ENCODE data around the gene LYSMD1. TPM values are rescaled to one million over a fixed set of nuclear protein-coding genes. Genes with fewer than 3 reads are reported as not detected.

The LYSMD1 gene
- total and polyA plus RNA-seq, 8 donors, result 1.8 to 5.5 (median 4.0) TPM

GRCh38 chr1:151147665-151148064, 18.0 kb downstream of the LYSMD1 start:
- Histone ChIP-seq H3K27ac (no peak overlapping the region), H3K9me3 (no peaks in the 10 kb centered on the region), H3K36me3 (no peaks in the 10 kb centered on the region), H3K4me3 (no peak overlapping the region), H3K4me1 (peaks cover 0 to 6% (median 0%) of the 10 kb centered on the region in 3 donors), H3K27me3 (no peaks in the 10 kb centered on the region)
- whole genome bisulfite sequencing, 2 donors, result 85 to 94% methylated on average over 2 of the region's 2 CpGs
- DNase-seq (no peak), ATAC-seq (no peak), FAIRE-seq (no peak)
- intact Hi-C loops (cut with DNase I), result no loop called here
- TF ChIP-seq CTCF (IDR thresholded peaks at IDR 0.05), result no peak

- 26 to 34% methylated on average over 7 of the region's 7 CpGs for WGBS, 2 donors
- ATAC-seq (peak in 2 of 4 donors; percentile 3), FAIRE-seq (no peak), DNase-seq (no peak)
- peak overlapping the region; percentile 35 to 88 (median 58) for H3K4me3 ChIP-seq
- no peak overlapping the region for H3K27ac ChIP-seq
- no peaks in the 10 kb centered on the region for H3K36me3 ChIP-seq
- H3K27me3 ChIP-seq, result no peaks in the 10 kb centered on the region
- H3K9me3 ChIP-seq, result no peaks in the 10 kb centered on the region
- H3K4me1 ChIP-seq, result peaks cover 0 to 6% (median 0%) of the 10 kb centered on the region in 3 donors
- no peak for TF ChIP-seq CTCF (IDR thresholded peaks at IDR 0.05)
- intact Hi-C loops (cut with DNase I), result no loop called here
Measured at GRCh38 chr1:151147132-151147503, 18.6 kb downstream of the LYSMD1 start.

GRCh38 chr1:151146412-151147131, 19.1 kb downstream of the LYSMD1 start, which contains the start of gene SEMA6C:
Gene SEMA6C (minus strand): TSS chr1:151146631. CDS start chr1:151142621, 4,010 bp downstream.
- Histone ChIP-seq H3K36me3 (no peaks in the 10 kb centered on the region), H3K27ac (no peak within 1 kb of the TSS), H3K9me3 (no peaks in the 10 kb centered on the region), H3K4me1 (peaks cover 0 to 6% (median 0%) of the 10 kb centered on the region in 3 donors), H3K27me3 (no peaks in the 10 kb centered on the region), H3K4me3 (peak within 1 kb of the TSS; percentile 35 to 88 (median 58))
- TF ChIP-seq CTCF (IDR thresholded peaks at IDR 0.05), result no peak
- WGBS, 2 donors, result 0% methylated on average over 56 to 61 of the region's 61 CpGs
- ATAC-seq (peak; percentile 99 to 100 (median 99)), DNase-seq (peak; percentile 93 to 98 (median 94)), FAIRE-seq (no peak)
- intact Hi-C loops (cut with DNase I), result no loop called here

- DNase-seq (no peak), FAIRE-seq (no peak), ATAC-seq (peak; percentile 8 to 13 (median 10))
- Histone ChIP-seq H3K27ac (no peak overlapping the region), H3K4me3 (peak overlapping the region; percentile 35 to 88 (median 58)), H3K36me3 (no peaks in the 10 kb centered on the region), H3K9me3 (no peaks in the 10 kb centered on the region), H3K4me1 (peaks cover 0 to 6% (median 0%) of the 10 kb centered on the region in 3 donors), H3K27me3 (no peaks in the 10 kb centered on the region)
- TF ChIP-seq CTCF (IDR thresholded peaks at IDR 0.05), result no peak
- intact Hi-C loops (cut with DNase I), result no loop called here
- 2% methylated on average over 26 of the region's 26 CpGs for WGBS, 2 donors
Measured at GRCh38 chr1:151146072-151146411, 19.7 kb downstream of the LYSMD1 start.
